22Rv1 (cell line): ENCODE data around the gene CCL20.

Experiments used
- CTCF ChIP-seq: fragments of 450-650 bp; IDR thresholded peaks from 2 replicates; pipeline ENCODE4 v1.5.1; 2017; ENCODE audit warnings: mild to moderate bottlenecking
- ZFX ChIP-seq: fragments of 450-650 bp; IDR thresholded peaks from 2 replicates; pipeline ENCODE4 v1.6.1; 2017; ENCODE audit warnings: antibody characterized with exemption, borderline replicate concordance

GRCh38 chr2:227780981-227781615 lies 32.5 kb upstream of the CCL20 start:
- TF ChIP-seq CTCF, result no peak
- no peak for TF ChIP-seq ZFX
